GM23248 (cell line): Measurements from ENCODE around the gene TRPM3. TPM values are rescaled to one million over a fixed set of nuclear protein-coding genes. Genes with fewer than 3 reads are reported as not detected.
A peak's percentile ranks its signal among the peaks of the same experiment; 100 is the strongest.

ENCODE experiments used
- DNase-seq: peaks from one replicate; pipeline ENCODE4 v3.0.0-alpha.2; 2015
- H2AFZ ChIP-seq: fragments of 200-600 bp; sonication (generic); 2 replicates; pipeline ENCODE4 v1.6.1; 2016; ENCODE audit warnings: antibody characterized with exemption
- H3F3A ChIP-seq: fragments of 200-600 bp; sonication (generic); 2 replicates; pipeline ENCODE4 v1.6.1; 2016; ENCODE audit warnings: mild to moderate bottlenecking, antibody characterized with exemption, mixed run types; ENCODE audit not compliant: insufficient read depth
- H3K27ac ChIP-seq: fragments of 200-600 bp; sonication (generic); 2 replicates; pipeline ENCODE4 v1.5.1; 2016; ENCODE audit warnings: mild to moderate bottlenecking
- H3K27me3 ChIP-seq: fragments of 200-600 bp; sonication (generic); replicated peaks from 2 replicates; pipeline ENCODE4 v1.6.1; 2016; ENCODE audit warnings: mild to moderate bottlenecking; ENCODE audit not compliant: insufficient read depth
- H3K36me3 ChIP-seq: fragments of 200-600 bp; sonication (generic); 2 replicates; pipeline ENCODE4 v1.6.1; 2016; ENCODE audit warnings: low read depth, mild to moderate bottlenecking
- H3K4me1 ChIP-seq: fragments of 200-600 bp; sonication (generic); 2 replicates; pipeline ENCODE4 v1.6.1; 2016; ENCODE audit warnings: mild to moderate bottlenecking; ENCODE audit not compliant: insufficient read depth
- H3K4me2 ChIP-seq: fragments of 200-600 bp; sonication (generic); one replicate; pipeline ENCODE4 v1.6.1; 2016; ENCODE audit warnings: mild to moderate bottlenecking; ENCODE audit not compliant: unreplicated experiment
- H3K4me3 ChIP-seq: fragments of 200-600 bp; sonication (generic); 2 replicates; pipeline ENCODE4 v1.5.1; 2016; ENCODE audit warnings: mild to moderate bottlenecking
- H3K79me2 ChIP-seq: fragments of 200-600 bp; sonication (generic); 2 replicates; pipeline ENCODE4 v1.6.1; 2016; ENCODE audit warnings: mild to moderate bottlenecking; ENCODE audit not compliant: insufficient read depth
- H3K9ac ChIP-seq: fragments of 200-600 bp; sonication (generic); 2 replicates; pipeline ENCODE4 v1.6.1; 2016; ENCODE audit warnings: mild to moderate bottlenecking
- H3K9me2 ChIP-seq: fragments of 200-600 bp; sonication (generic); 2 replicates; pipeline ENCODE4 v1.6.1; 2016; ENCODE audit warnings: mixed run types, mild to moderate bottlenecking, moderate library complexity; ENCODE audit not compliant: insufficient read depth
- H3K9me3 ChIP-seq: fragments of 200-600 bp; sonication (generic); one replicate; pipeline ENCODE4 v1.6.1; 2017; ENCODE audit warnings: low read depth
- H4K20me1 ChIP-seq: fragments of 200-600 bp; sonication (generic); 2 replicates; pipeline ENCODE4 v1.6.0; 2016; ENCODE audit not compliant: insufficient read depth
- EZH2 ChIP-seq: fragments of 200-600 bp; sonication (generic); IDR thresholded peaks from 2 replicates; pipeline ENCODE4 v1.6.1; 2018; ENCODE audit warnings: antibody characterized with exemption, mild to moderate bottlenecking; ENCODE audit not compliant: insufficient read depth, poor library complexity, severe bottlenecking
- EZH2phosphoT487 ChIP-seq: fragments of 200-600 bp; sonication (generic); IDR thresholded peaks from 2 replicates; pipeline ENCODE4 v1.6.1; 2018; ENCODE audit warnings: antibody characterized with exemption, moderate library complexity, mild to moderate bottlenecking, low read depth; ENCODE audit not compliant: insufficient read depth
- WGBS, 2 experiments: methylation state at CpG; one replicate each; pipeline ENCODE4 v1.1.6; 2015 to 2017; ENCODE audit warnings: low lambda C conversion rate in 2 of 2, low coverage in 1 of 2; ENCODE audit errors: missing lambda C conversion rate in 2 of 2; 5-methylcytosine and 5-hydroxymethylcytosine counted together
- in situ Hi-C: fragments of 300-500 bp; cut with MboI; formaldehyde crosslinking; loops from 2 replicates; pipeline ENCODE4 v1.15.0; 2020
- polyA plus RNA-seq: library from polyadenylated mRNA; unstranded; fragments of >200 nt; fragmentation: Nextera tagmentation; extraction: Ambion mirVana; gene quantifications from 2 replicates; pipeline ENCODE4 v1.2.1, GENCODE V29; 2016
- total RNA-seq: library from RNA; depleted of rRNA; stranded (reverse); fragments of >200 nt; shearing (Covaris generic); gene quantifications from 2 replicates; pipeline ENCODE4 v1.2.3, GENCODE V29; 2014

TRPM3 gene
- total and polyA plus RNA-seq, 2 experiments from 2014 or later: not detected

DNA sequence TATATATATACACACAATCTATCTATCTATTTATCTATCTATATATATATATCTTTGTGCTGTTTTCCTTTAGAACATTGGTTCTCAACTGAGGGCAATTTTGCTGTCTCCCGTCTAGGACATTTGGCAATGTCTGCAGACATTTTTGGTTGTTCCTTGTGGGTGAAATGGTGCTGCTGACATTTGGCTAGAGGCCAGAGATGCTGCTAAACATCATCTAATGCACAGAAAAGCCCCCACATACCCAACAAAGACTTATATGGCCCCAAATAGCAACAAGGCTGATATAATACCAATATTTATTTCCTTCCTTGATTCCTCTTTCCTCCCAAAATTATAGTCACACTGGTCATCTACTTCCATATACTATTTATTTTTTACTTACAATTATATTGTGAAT is 197.5 kb downstream of the TRPM3 start:
- peaks cover 17% of the 10 kb centered on the region for H3F3A ChIP-seq
- in situ Hi-C loops: no loop called here
- no peak for TF ChIP-seq EZH2
- no peak for TF ChIP-seq EZH2phosphoT487
- peak overlapping the region; percentile 71; the same call in 1 of the 2 replicates for H3K4me3 ChIP-seq
- H3K27me3 ChIP-seq: no peaks in the 10 kb centered on the region
- no peaks in the 10 kb centered on the region for H4K20me1 ChIP-seq
- peak overlapping the region; percentile 97 for H3K4me2 ChIP-seq
- no peaks in the 10 kb centered on the region for H3K79me2 ChIP-seq
- no peak overlapping the region for H2AFZ ChIP-seq
- 0 to 8% methylated on average over 1 of the region's 1 CpG for WGBS, 2 experiments
- no peaks in the 10 kb centered on the region for H3K9me2 ChIP-seq
- DNase-seq: peak; percentile 51
- peaks cover 23% of the 10 kb centered on the region; the same call in 1 of the 2 replicates for H3K4me1 ChIP-seq
- no peaks in the 10 kb centered on the region for H3K36me3 ChIP-seq
- peak overlapping the region; percentile 63 for H3K27ac ChIP-seq
- H3K9ac ChIP-seq: no peak overlapping the region
- H3K9me3 ChIP-seq: no peaks in the 10 kb centered on the region

DNA sequence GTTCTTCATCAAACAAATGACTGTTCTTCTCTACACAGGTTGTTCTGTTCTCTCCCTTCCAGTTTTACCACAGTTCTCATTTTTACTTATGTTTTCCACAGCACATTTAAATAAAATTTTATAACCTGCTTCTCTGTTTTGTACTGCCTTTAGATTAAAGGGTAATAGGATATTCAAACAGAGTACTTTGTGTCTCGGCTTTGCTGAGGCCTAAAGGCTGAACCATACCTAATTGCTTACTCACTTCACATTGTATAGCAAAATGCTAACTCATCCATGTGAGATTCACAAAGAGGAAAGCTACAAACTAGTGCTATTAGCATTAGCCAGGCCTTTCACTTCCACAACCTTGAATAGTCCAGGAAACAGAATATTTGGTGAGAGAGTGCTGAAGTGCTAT is 200.3 kb downstream of the TRPM3 start:
- Histone ChIP-seq H3K4me3 (no peak overlapping the region), H3K27me3 (no peaks in the 10 kb centered on the region), H2AFZ (no peak overlapping the region), H3F3A (peaks cover 17% of the 10 kb centered on the region), H3K9ac (no peak overlapping the region), H3K79me2 (no peaks in the 10 kb centered on the region), H3K36me3 (no peaks in the 10 kb centered on the region), H3K9me2 (no peaks in the 10 kb centered on the region), H3K9me3 (no peaks in the 10 kb centered on the region), H3K27ac (no peak overlapping the region), H4K20me1 (no peaks in the 10 kb centered on the region), H3K4me1 (peaks cover 23% of the 10 kb centered on the region; the same call in 1 of the 2 replicates), H3K4me2 (peak overlapping the region; percentile 10)
- TF ChIP-seq EZH2 (no peak), EZH2phosphoT487 (no peak)
- WGBS, 2 experiments: 81 to 82% methylated on average over 1 of the region's 1 CpG
- in situ Hi-C loops: no loop called here
- DNase-seq: peak; percentile 39

DNA sequence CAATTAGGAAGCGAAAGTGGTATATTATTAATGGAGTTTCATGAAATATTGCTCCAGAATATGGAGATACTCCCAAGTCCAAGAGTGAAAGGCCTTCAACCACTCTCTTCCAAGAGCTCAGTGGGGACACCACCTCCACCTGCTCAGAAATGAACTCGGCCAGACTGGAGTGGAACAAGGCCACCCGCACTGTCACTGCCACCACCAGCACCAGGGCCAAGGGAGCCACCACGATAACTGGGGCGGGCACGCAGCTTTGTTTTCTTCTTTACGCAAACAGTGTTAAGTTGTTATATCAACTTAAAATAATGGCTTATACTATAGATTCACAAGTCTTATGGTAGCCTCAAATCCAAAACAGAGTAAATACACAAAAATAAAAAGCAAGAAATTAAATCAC is 204.1 kb downstream of the TRPM3 start:
- Histone ChIP-seq H3F3A (peaks cover 8% of the 10 kb centered on the region; the same call in 1 of the 2 replicates), H3K9ac (no peak overlapping the region), H3K4me1 (0 out of 2 replicates have a peak, but pooled peaks cover 7% of the 10 kb centered on the region), H3K27ac (no peak overlapping the region), H3K79me2 (no peaks in the 10 kb centered on the region), H4K20me1 (no peaks in the 10 kb centered on the region), H2AFZ (no peak overlapping the region), H3K4me2 (no peak overlapping the region), H3K9me3 (no peaks in the 10 kb centered on the region), H3K36me3 (no peaks in the 10 kb centered on the region), H3K27me3 (peaks cover 8% of the 10 kb centered on the region), H3K4me3 (no peak overlapping the region), H3K9me2 (no peaks in the 10 kb centered on the region)
- TF ChIP-seq EZH2phosphoT487 (no peak), EZH2 (no peak)
- 86 to 91% methylated on average over 7 of the region's 7 CpGs for WGBS, 2 experiments
- in situ Hi-C loops: loop anchor here (10.0 kb wide), 1 partner anchor 272 kb away; no protein-coding TSS in a partner anchor
- no peak for DNase-seq

DNA sequence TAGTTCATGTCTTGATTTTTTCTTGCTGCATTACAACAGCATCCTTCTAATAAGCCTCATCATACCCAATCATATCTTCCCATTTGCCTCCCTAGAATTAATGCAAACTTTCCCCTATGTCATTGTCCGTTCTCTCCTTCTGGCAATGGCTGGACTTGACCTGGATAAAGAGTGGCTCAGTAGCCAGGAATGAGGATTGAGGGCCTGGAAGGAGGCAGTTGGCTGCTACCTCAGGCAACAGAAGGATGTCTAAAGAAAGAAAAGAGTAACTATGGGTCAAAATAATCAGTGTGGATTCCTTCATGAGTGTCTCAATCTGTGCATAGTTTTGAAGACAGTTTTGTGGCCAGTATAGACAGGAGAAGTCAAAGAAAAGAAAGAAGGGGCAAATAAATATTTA is 209.6 kb downstream of the TRPM3 start:
- no peak overlapping the region for H3K4me2 ChIP-seq
- WGBS, 2 experiments: 73 to 74% methylated on average over 1 of the region's 1 CpG
- no peaks in the 10 kb centered on the region for H3K79me2 ChIP-seq
- no peaks in the 10 kb centered on the region for H3K9me2 ChIP-seq
- DNase-seq: no peak
- in situ Hi-C loops: loop anchor here (10.0 kb wide), 1 partner anchor 267 kb away; no protein-coding TSS in a partner anchor
- no peaks in the 10 kb centered on the region for H3K36me3 ChIP-seq
- no peaks in the 10 kb centered on the region for H3K4me1 ChIP-seq
- H3K9me3 ChIP-seq: no peaks in the 10 kb centered on the region
- no peak overlapping the region for H2AFZ ChIP-seq
- TF ChIP-seq EZH2: no peak
- no peak for TF ChIP-seq EZH2phosphoT487
- peaks cover 13% of the 10 kb centered on the region for H3K27me3 ChIP-seq
- H3F3A ChIP-seq: no peaks in the 10 kb centered on the region
- H3K4me3 ChIP-seq: no peak overlapping the region
- H3K27ac ChIP-seq: no peak overlapping the region
- no peak overlapping the region for H3K9ac ChIP-seq
- no peaks in the 10 kb centered on the region for H4K20me1 ChIP-seq
